Gastrocnemius medialis (tissue), 4 donors: Measurements from ENCODE around the gene TANGO6.

Experiments
- POLR2A ChIP-seq, 2 donors: fragments of 450-650 bp; IDR thresholded peaks; one replicate each; pipeline ENCODE4 v1.6.1; 2017; ENCODE audit warnings: antibody characterized with exemption in 2 of 2, mild to moderate bottlenecking in 2 of 2, moderate library complexity in 2 of 2
- TF ChIP-seq, protein P1 (sequence below), 5 experiments: fragments of 450-650 bp in 3 of 5; fragments of 200-600 bp in 2 of 5; sonication (generic) in 2 of 5; IDR thresholded peaks in 4 of 5; conservative IDR thresholded peaks in 1 of 5; 1 replicate in 4 of 5; 2 replicates in 1 of 5; pipeline ENCODE4 v1.5.1; 2016 to 2019; ENCODE audit warnings: antibody characterized with exemption in 5 of 5, mild to moderate bottlenecking in 3 of 5, moderate library complexity in 3 of 5

GRCh38 chr16:69113216-69113615 is 269.9 kb downstream of the TANGO6 start:
- TF ChIP-seq POLR2A (IDR thresholded peaks at IDR 0.05), result no peak
- TF ChIP-seq, protein P1, sequence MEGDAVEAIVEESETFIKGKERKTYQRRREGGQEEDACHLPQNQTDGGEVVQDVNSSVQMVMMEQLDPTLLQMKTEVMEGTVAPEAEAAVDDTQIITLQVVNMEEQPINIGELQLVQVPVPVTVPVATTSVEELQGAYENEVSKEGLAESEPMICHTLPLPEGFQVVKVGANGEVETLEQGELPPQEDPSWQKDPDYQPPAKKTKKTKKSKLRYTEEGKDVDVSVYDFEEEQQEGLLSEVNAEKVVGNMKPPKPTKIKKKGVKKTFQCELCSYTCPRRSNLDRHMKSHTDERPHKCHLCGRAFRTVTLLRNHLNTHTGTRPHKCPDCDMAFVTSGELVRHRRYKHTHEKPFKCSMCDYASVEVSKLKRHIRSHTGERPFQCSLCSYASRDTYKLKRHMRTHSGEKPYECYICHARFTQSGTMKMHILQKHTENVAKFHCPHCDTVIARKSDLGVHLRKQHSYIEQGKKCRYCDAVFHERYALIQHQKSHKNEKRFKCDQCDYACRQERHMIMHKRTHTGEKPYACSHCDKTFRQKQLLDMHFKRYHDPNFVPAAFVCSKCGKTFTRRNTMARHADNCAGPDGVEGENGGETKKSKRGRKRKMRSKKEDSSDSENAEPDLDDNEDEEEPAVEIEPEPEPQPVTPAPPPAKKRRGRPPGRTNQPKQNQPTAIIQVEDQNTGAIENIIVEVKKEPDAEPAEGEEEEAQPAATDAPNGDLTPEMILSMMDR (IDR thresholded peaks at IDR 0.05 in 4 of 5, conservative IDR thresholded peaks at IDR 0.05 in 1 of 5), result no peak
